IMR-90 (cell line): ENCODE data around the gene LACC1. TPM values are rescaled to one million over a fixed set of nuclear protein-coding genes. Genes with fewer than 3 reads are reported as not detected.

ENCODE experiments used
- ATAC-seq: fragments of 200-7000 bp; cut with Tn5 transposase; 2 replicates; pipeline ENCODE4 v1.9.1; 2020; ENCODE audit warnings: low read depth, mild to moderate bottlenecking, moderate library complexity
- BruUV-seq: library from RNA; stranded (reverse); fragments of 400-500 nt; replicated peaks from 2 replicates; lab custom pipeline; 2021; lab: Mats Ljungman, UMichigan
- CTCF ChIA-PET: fragments of 300-600 bp; formaldehyde crosslinking; extraction: SDS; loops from one replicate; lab custom pipeline; 2021; ENCODE audit warnings: antibody characterized with exemption; lab: Yijun Ruan, JAX
- POLR2A ChIA-PET: fragments of 300-600 bp; sonication (Branson Sonifier 250); formaldehyde crosslinking; loops from one replicate; lab custom pipeline; 2022; ENCODE audit warnings: antibody characterized with exemption; ENCODE audit not compliant: unreplicated experiment; lab: Charles Lee
- DNase-seq: peaks from one replicate; pipeline ENCODE4 v3.0.0; 2013
- H2AFZ ChIP-seq: replicated peaks from 2 replicates; pipeline ENCODE3; 2013; ENCODE audit warnings: low read length, mild to moderate bottlenecking; ENCODE audit not compliant: poor library complexity
- H2AK5ac ChIP-seq: 2 replicates; pipeline ENCODE4 v1.6.1; 2013; ENCODE audit warnings: low read depth, low read length, inconsistent platforms
- H2AK9ac ChIP-seq: replicated peaks from 2 replicates; pipeline ENCODE3; 2013; ENCODE audit warnings: mild to moderate bottlenecking, low read depth, low read length, moderate library complexity; ENCODE audit not compliant: poor library complexity
- H2BK120ac ChIP-seq: 2 replicates; pipeline ENCODE4 v1.6.1; 2013; ENCODE audit warnings: low read depth, low read length, inconsistent platforms
- H2BK15ac ChIP-seq: 3 replicates; pipeline ENCODE4 v1.6.1; 2013; ENCODE audit warnings: low read depth, low read length, inconsistent platforms
- H2BK20ac ChIP-seq: 2 replicates; pipeline ENCODE4 v1.6.1; 2013; ENCODE audit warnings: low read depth, mild to moderate bottlenecking, inconsistent platforms, low read length, moderate library complexity
- H2BK5ac ChIP-seq: 2 replicates; pipeline ENCODE4 v1.6.1; 2013; ENCODE audit warnings: mild to moderate bottlenecking, low read depth, low read length, inconsistent platforms; ENCODE audit not compliant: poor library complexity, severe bottlenecking
- H3K14ac ChIP-seq: replicated peaks from 2 replicates; pipeline ENCODE4 v1.6.1; 2013; ENCODE audit warnings: low read depth, low read length, inconsistent platforms
- H3K18ac ChIP-seq: 2 replicates; pipeline ENCODE4 v1.6.1; 2013; ENCODE audit warnings: low read depth, low read length, control low read depth
- H3K23ac ChIP-seq: 2 replicates; pipeline ENCODE4 v1.6.1; 2013; ENCODE audit warnings: low read depth, low read length, inconsistent platforms
- H3K27ac ChIP-seq: 2 replicates; pipeline ENCODE4 v1.5.1; 2013; ENCODE audit warnings: mild to moderate bottlenecking, control low read depth, low read length; ENCODE audit not compliant: insufficient read depth
- H3K27me3 ChIP-seq: 2 replicates; pipeline ENCODE4 v1.6.1; 2013; ENCODE audit warnings: low read length; ENCODE audit not compliant: control insufficient read depth, insufficient read depth
- H3K36me3 ChIP-seq: 2 replicates; pipeline ENCODE4 v1.6.1; 2013; ENCODE audit warnings: low read length, mixed read lengths; ENCODE audit not compliant: control insufficient read depth, insufficient read depth
- H3K4ac ChIP-seq: 2 replicates; pipeline ENCODE4 v1.6.1; 2013; ENCODE audit warnings: low read depth, low read length, inconsistent platforms
- H3K4me1 ChIP-seq: 2 replicates; pipeline ENCODE4 v1.6.1; 2013; ENCODE audit warnings: low read length, mixed read lengths; ENCODE audit not compliant: control insufficient read depth, insufficient read depth
- H3K4me2 ChIP-seq: 2 replicates; pipeline ENCODE4 v1.6.1; 2013; ENCODE audit warnings: low read depth, mild to moderate bottlenecking, control low read depth, low read length, moderate library complexity
- H3K4me3 ChIP-seq: 2 replicates; pipeline ENCODE4 v1.5.1; 2013; ENCODE audit warnings: low read depth, mild to moderate bottlenecking, control low read depth, low read length, moderate library complexity; ENCODE audit not compliant: insufficient read depth
- H3K56ac ChIP-seq: 2 replicates; pipeline ENCODE4 v1.6.1; 2013; ENCODE audit warnings: low read length, inconsistent platforms; ENCODE audit not compliant: insufficient read depth; ENCODE audit errors: extremely low read depth
- H3K79me1 ChIP-seq, 2 experiments: 2 replicates each; pipeline ENCODE4 v1.6.1; 2013; ENCODE audit warnings: low read length in 2 of 2, inconsistent platforms in 1 of 2, low read depth in 1 of 2
- H3K9ac ChIP-seq: 2 replicates; pipeline ENCODE4 v1.6.1; 2013; ENCODE audit warnings: low read depth, low read length, control low read depth
- H3K9me1 ChIP-seq: 2 replicates; pipeline ENCODE4 v1.6.1; 2013; ENCODE audit warnings: low read length, inconsistent platforms; ENCODE audit not compliant: insufficient read depth
- H3K9me3 ChIP-seq: 2 replicates; pipeline ENCODE4 v1.6.1; 2013; ENCODE audit warnings: low read length; ENCODE audit not compliant: control insufficient read depth, insufficient read depth
- H4K20me1 ChIP-seq: 2 replicates; pipeline ENCODE4 v1.6.1; 2013; ENCODE audit warnings: low read length, inconsistent platforms; ENCODE audit not compliant: insufficient read depth
- H4K5ac ChIP-seq: 2 replicates; pipeline ENCODE4 v1.6.1; 2013; ENCODE audit warnings: mild to moderate bottlenecking, low read depth, low read length, control low read depth
- H4K8ac ChIP-seq, 2 experiments: 2 replicates each; pipeline ENCODE4 v1.6.1; 2013; ENCODE audit warnings: low read depth in 2 of 2, low read length in 2 of 2, control low read depth in 1 of 2, inconsistent platforms in 1 of 2
- H4K91ac ChIP-seq: 2 replicates; pipeline ENCODE4 v1.6.1; 2013; ENCODE audit warnings: low read depth, low read length, inconsistent platforms; ENCODE audit not compliant: insufficient read depth
- CEBPB ChIP-seq: IDR thresholded peaks from 2 replicates; pipeline ENCODE4 v1.6.1; 2012; ENCODE audit warnings: low read depth, low read length, improper control_type of control experiment
- CHD1 ChIP-seq: IDR thresholded peaks from 2 replicates; pipeline ENCODE4 v1.6.1; 2012; ENCODE audit warnings: low read depth, low read length, improper control_type of control experiment
- ELK1 ChIP-seq: fragments of 150-350 bp; IDR thresholded peaks from 2 replicates; pipeline ENCODE4 v1.6.1; 2016; ENCODE audit warnings: low read depth, mild to moderate bottlenecking, low read length, moderate library complexity, borderline replicate concordance
- MAZ ChIP-seq: IDR thresholded peaks from 2 replicates; pipeline ENCODE4 v1.6.1; 2012; ENCODE audit warnings: low read depth, mild to moderate bottlenecking, low read length, improper control_type of control experiment, moderate library complexity, borderline replicate concordance
- NFE2L2 ChIP-seq: fragments of 150-350 bp; IDR thresholded peaks from 2 replicates; pipeline ENCODE4 v1.6.1; 2016; ENCODE audit warnings: low read depth, mild to moderate bottlenecking, low read length
- RAD21 ChIP-seq: IDR thresholded peaks from 2 replicates; pipeline ENCODE4 v1.6.1; 2012; ENCODE audit warnings: low read length, improper control_type of control experiment
- SMC3 ChIP-seq: fragments of 150-350 bp; IDR thresholded peaks from 2 replicates; pipeline ENCODE4 v1.6.1; 2016; ENCODE audit warnings: low read depth, mild to moderate bottlenecking, antibody characterized with exemption, low read length, moderate library complexity
- USF2 ChIP-seq: fragments of 150-350 bp; IDR thresholded peaks from 2 replicates; pipeline ENCODE4 v1.6.1; 2017; ENCODE audit warnings: mild to moderate bottlenecking, antibody characterized with exemption, low read length, low read depth
- WGBS, 2 experiments: methylation state at CpG; one replicate each; pipeline versions ENCODE4 v1.1.5 to v1.1.7; 2013; ENCODE audit warnings: missing lambda C conversion rate in 2 of 2; ENCODE audit not compliant: insufficient read length in 1 of 2; ENCODE audit errors: extremely low coverage in 2 of 2; 5-methylcytosine and 5-hydroxymethylcytosine counted together
- dilution Hi-C: fragments of 300-500 bp; cut with HindIII; formaldehyde crosslinking; loops from one replicate; pipeline ENCODE4 v1.14.3; 2018; ENCODE audit warnings: low sequenced_read_pairs; ENCODE audit not compliant: unreplicated experiment
- in situ Hi-C: fragments of 300-500 bp; cut with MboI; formaldehyde crosslinking; loops from 3 replicates; pipeline ENCODE4 v1.14.3; 2019; ENCODE audit warnings: low sequenced_read_pairs, inconsistent platforms, mixed read lengths
- intact Hi-C: fragments of 100-400 bp; cut with micrococcal nuclease; formaldehyde crosslinking; loops from 2 replicates; pipeline ENCODE4 v1.10.0; 2022
- polyA plus RNA-seq, 3 experiments: library from polyadenylated mRNA; depleted of rRNA; stranded (reverse); fragments of >200 nt; gene quantifications; 2 replicates each; pipeline ENCODE4 v1.2.3, GENCODE V29; 2012; ENCODE audit warnings: low replicate concordance in 1 of 3
- total RNA-seq: library from RNA; depleted of rRNA; stranded (reverse); fragments of >200 nt; gene quantifications from 2 replicates; pipeline ENCODE4 v1.2.3, GENCODE V29; 2012

The LACC1 gene
- total and polyA plus RNA-seq, 2 of the 4 experiments (the other 2 are of a cell fraction) = 3.2 to 4.7 TPM

- CTCF ChIA-PET = interaction anchor here (1.5 to 1.6 kb wide), 2 partner anchors 13 to 15 kb away, joined by 4 read pairs; no protein-coding TSS in a partner anchor
- H3K9me1 ChIP-seq = no peaks in the 10 kb centered on the region
- no peak overlapping the region for H3K9ac ChIP-seq
- no peaks in the 10 kb centered on the region for H3K4me1 ChIP-seq
- no peaks in the 10 kb centered on the region for H3K79me1 ChIP-seq
- no peak overlapping the region for H3K56ac ChIP-seq
- H2BK120ac ChIP-seq = no peak overlapping the region
- no peak overlapping the region for H3K4me3 ChIP-seq
- no peaks in the 10 kb centered on the region for H4K20me1 ChIP-seq
- no peak overlapping the region for H3K27ac ChIP-seq
- no peaks in the 10 kb centered on the region for H3K36me3 ChIP-seq
- H3K27me3 ChIP-seq = peaks cover 5% of the 10 kb centered on the region
- dilution Hi-C loops = loop anchor here (25.0 kb wide), 1 partner anchor 541 kb away; no protein-coding TSS in a partner anchor
- no TSS peak for BruUV-seq
- no peak overlapping the region for H4K8ac ChIP-seq
- no peak overlapping the region for H3K23ac ChIP-seq
- no peak overlapping the region for H2BK20ac ChIP-seq
- no peak overlapping the region for H3K14ac ChIP-seq
- H2AFZ ChIP-seq = no peak overlapping the region
- POLR2A ChIA-PET = no interaction called here
- H2AK9ac ChIP-seq = no peak overlapping the region
- no peak overlapping the region for H2BK5ac ChIP-seq
- no peak for ATAC-seq
- H3K18ac ChIP-seq = no peak overlapping the region
- no CpG with 5 or more reads among the region's 1 CpG for WGBS, 2 experiments
- in situ Hi-C loops = loop anchor here (25.0 kb wide), 1 partner anchor 1391 kb away; no protein-coding TSS in a partner anchor
- TF ChIP-seq CEBPB = no peak
- TF ChIP-seq MAZ = no peak
- no peak for TF ChIP-seq CHD1
- no peak for TF ChIP-seq USF2
- no peak for TF ChIP-seq NFE2L2
- TF ChIP-seq ELK1 = no peak
- TF ChIP-seq SMC3 = no peak
- TF ChIP-seq RAD21 = no peak
- no peak overlapping the region; the same call in 2 of the 3 replicates for H2BK15ac ChIP-seq
- no peak overlapping the region for H3K4me2 ChIP-seq
- no peak for DNase-seq
- H2AK5ac ChIP-seq = no peak overlapping the region
- no peak overlapping the region for H4K5ac ChIP-seq
- H4K91ac ChIP-seq = no peak overlapping the region
- H3K4ac ChIP-seq = no peak overlapping the region
- no peaks in the 10 kb centered on the region for H3K9me3 ChIP-seq
- intact Hi-C loops = no loop called here
These were observed 41.4 kb downstream of the LACC1 start for GRCh38 chr13:43920965-43921674.
